Jurkat, Clone E6-1 (cell line): ENCODE measurements around the gene IL9R. TPM values are rescaled to one million over a fixed set of nuclear protein-coding genes. Genes with fewer than 3 reads are reported as not detected.
"Not testable (repeated sequence)": the region's sequence is repeated elsewhere in the genome, so short reads cannot be mapped to it uniquely, and the experiment has no call there.

Experiments
- DNase-seq: peaks from one replicate; pipeline ENCODE4 v3.0.0-alpha.2; 2011; ENCODE audit warnings: low read depth, low spot score
- H3K4me3 ChIP-seq: 2 replicates; pipeline ENCODE4 v1.5.1; 2011; ENCODE audit warnings: mild to moderate bottlenecking, low read length, control low read depth, moderate library complexity
- polyA plus RNA-seq: library from polyadenylated mRNA; unstranded; fragments of >200 nt; gene quantifications from one replicate; pipeline ENCODE4 v1.2.1, GENCODE V29; 2012; ENCODE audit warnings: missing spikeins; ENCODE audit not compliant: insufficient read length, insufficient read depth

IL9R gene, protein sequence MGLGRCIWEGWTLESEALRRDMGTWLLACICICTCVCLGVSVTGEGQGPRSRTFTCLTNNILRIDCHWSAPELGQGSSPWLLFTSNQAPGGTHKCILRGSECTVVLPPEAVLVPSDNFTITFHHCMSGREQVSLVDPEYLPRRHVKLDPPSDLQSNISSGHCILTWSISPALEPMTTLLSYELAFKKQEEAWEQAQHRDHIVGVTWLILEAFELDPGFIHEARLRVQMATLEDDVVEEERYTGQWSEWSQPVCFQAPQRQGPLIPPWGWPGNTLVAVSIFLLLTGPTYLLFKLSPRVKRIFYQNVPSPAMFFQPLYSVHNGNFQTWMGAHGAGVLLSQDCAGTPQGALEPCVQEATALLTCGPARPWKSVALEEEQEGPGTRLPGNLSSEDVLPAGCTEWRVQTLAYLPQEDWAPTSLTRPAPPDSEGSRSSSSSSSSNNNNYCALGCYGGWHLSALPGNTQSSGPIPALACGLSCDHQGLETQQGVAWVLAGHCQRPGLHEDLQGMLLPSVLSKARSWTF
- polyA plus RNA-seq, result 38.6 TPM

DNA sequence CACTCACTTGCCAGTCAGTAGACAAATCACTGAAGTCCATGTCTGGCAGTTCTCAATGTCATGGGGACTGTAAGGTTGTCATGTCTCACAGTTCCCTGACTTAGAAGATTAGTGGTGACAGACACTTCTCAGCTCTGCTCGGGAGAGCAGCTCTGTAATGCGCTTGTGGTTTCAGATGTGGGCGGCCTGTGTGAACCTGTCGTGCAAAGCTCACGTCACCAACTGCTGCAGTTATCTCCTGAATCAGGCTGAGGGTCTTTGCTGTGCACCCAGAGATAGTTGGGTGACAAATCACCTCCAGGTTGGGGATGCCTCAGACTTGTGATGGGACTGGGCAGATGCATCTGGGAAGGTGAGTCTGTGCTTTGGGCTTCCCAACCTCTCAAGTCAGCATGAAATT lies at the start of gene IL9R:
IL9R (plus strand) TSS at position 261 of the 400 bp plus-strand sequence; CDS start at position 325, 64 bp downstream.
- DNase-seq, result peak; percentile 95
- H3K4me3 ChIP-seq, result peak within 1 kb of the TSS; percentile 57

DNA sequence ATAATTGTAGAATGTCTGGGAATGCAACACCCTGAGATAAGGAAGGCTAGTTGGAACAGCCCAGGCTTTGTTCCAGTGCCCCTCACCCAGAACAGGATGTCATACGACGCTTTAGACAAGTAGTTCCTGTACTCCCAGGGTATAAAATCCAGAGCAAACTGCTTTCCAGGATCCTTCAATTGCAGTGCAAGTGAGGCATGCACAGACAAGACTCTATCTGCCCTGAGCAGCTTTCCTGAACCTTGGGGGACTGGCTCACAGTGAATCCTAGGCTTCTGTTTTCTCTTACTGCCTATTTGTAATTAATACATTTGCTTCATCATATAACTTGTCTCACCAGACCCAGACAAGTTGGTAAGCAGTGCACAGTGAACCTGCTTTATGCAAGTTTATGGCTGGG lies 48.4 kb upstream of the IL9R start:
- DNase-seq, result no peak
- no peak overlapping the region for H3K4me3 ChIP-seq

DNA sequence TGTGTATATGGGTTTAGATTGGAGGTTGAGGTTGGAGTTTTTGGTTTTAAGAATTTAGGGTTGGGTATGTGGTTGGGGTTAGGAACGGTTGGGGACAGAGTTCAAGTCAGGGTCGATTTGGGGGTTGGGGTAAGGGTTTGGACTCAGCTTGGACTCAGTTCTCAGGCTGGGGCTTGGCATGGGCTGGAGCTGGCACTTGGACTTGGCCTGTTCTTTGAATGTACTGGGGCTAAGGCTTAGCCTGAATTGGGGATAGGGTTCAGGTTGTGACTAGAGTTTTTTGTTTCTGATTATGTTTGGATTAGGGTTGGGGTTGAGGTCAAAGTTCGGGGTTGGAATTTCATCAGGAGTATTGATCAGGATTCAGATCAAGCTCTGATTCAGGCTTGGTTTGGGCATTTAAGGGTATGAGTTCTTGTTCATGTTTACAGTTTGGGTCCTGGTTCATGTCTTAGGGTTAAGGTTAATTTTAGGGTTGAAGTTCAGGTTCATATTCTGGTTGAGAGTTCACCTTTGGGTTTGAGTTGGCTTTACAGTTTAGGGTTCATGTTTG lies 46.2 kb upstream of the IL9R start:
- no peak overlapping the region for H3K4me3 ChIP-seq
- DNase-seq, result no peak

DNA sequence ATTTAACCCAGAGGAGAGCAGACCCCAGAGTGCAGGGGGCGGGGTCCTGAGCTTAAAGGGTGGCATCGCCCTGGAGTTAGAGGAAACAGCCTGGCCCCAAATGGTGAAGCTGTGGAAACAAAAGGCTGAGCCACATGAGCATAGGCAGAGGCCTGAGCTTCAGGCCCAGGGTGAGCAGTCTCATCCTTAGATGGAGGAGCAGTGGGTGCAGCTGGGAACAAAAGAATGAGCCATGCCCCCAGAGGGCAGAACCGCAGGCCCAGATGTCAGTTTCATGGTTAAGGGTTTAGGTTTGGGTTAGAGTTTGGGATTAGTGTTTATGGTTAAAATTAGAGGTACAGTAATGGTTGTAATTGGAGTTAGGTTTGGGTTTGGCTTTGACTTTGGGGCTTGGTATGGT lies 44.4 kb upstream of the IL9R start:
- DNase-seq, result no peak
- no peak overlapping the region for H3K4me3 ChIP-seq

DNA sequence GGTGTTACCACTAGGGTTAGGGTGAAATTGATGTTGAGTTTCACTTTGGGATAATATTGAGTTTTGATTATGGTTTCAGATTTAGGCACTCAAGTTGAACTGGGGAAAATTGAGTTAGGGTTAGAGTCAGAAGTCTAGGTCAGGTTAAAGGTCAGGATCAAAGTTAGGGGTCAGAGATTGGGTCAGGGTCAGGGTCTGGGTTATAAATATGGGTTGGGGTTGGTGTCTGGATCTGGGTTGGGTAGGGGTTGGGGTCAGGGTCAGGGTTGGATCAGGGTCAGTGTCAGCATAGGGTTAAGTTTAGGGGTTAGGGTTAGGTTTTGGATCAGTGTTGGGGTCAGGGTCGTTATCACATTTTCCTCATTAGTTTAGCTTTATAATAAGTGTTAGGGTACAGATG lies 42.7 kb upstream of the IL9R start:
- H3K4me3 ChIP-seq, result no peak overlapping the region
- DNase-seq, result no peak

DNA sequence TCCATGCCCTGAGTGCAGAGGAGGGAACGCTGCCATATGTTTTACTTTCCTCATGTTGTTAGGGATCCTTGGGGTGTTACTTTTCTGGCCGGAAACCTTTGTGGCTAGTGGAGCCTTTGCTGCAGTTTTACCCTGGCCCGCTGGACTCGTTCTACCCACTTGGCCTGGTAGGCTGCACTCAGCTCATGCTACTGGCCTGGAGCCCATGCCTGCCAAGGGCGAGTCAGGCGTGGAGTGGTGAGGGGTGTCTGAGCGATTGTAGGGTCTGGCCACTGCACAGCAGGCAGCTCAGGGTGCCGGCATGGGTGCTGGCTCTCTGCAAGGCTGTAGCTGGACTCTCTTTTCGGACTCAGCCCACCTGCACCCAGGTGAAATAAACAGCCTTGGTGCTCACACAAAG lies 41.4 kb upstream of the IL9R start:
- no peak for DNase-seq
- no peak overlapping the region for H3K4me3 ChIP-seq

DNA sequence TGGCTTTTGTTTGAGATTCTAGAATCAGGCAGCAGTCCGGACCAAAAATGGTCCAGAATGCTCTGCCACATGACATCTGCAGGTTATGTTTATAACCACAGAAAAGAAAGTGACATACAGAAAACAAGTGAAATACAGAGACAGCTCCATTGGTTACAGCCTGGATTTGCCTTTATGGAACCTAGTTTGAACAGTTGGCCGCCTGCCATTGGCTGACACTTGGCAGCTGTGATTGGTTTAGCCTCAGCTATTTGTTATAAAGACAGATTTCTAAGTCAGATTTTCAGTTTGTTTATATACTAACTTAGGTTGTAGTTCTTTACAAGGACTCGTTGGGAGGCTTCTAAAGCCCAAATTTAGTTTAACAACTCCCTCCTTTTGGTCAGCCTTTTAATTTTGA lies 40.8 kb upstream of the IL9R start:
- no peak for DNase-seq
- no peak overlapping the region for H3K4me3 ChIP-seq

DNA sequence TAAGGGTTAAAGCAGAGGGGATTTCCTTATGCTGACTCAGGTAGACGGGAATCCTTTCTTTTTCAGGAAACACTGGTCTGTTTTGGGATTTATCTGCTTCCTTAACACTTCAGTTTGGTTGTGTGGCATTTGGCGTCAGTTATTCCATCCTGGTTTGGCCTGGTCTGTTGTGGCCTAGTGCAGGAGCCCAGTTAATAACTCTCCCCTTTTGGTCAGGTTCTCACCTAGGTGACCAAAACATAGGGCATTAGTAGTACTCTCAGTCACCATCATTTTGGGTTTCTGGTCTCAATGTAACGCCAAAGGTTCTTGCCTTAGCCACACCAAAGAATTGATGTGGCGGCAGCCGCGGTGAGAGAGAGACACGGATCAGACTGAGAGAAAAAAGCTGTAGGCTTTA lies 39.7 kb upstream of the IL9R start:
- no peak overlapping the region for H3K4me3 ChIP-seq
- no peak for DNase-seq

DNA sequence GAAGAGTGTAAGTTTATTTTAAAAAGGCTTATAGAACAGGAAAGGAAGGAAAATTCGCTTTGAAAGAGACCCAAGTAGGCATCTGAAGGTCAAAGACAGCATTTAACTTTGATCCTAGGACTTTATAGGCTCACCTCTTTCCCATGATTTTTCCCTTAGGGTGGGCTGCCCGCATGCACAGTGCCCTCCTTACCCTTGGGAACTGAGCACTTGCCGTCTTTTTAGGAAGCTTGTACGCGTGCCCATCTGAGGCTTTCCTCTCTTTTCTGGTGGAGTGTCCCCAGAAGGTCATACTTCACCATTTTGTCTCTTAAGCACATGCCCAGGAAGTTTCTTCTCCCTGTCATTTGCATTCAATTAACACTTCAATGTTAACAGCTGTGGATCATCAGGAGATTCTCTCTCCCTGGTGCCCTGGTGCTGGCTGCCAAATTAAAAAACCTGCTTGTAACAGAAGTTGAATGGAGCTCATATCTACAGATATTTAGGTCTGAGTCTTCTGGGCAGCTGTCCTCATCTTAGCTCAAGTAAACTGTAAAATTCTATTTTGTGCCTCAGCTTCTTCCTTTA lies 38.4 kb upstream of the IL9R start:
- DNase-seq, result no peak
- H3K4me3 ChIP-seq, result no peak overlapping the region

DNA sequence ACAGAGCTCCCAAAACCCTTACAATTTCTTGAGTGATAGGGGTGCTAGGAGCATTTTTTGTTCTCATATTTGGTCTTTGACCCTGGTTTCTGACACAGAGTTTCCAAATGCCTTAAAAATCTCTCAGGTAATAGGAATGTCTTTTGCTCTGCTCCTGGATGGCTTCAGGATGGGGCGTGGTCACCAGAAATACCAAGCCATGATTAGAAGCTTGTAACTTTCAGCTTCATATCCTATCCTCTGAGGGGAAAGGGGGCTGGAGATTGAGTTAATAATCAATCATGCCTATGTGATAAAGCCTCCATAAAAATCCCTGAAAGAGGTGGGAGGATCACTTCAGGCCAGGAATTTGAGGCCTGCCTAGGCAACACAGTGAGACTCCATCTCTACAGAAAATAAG lies 34.6 kb upstream of the IL9R start:
- DNase-seq, result no peak

DNA sequence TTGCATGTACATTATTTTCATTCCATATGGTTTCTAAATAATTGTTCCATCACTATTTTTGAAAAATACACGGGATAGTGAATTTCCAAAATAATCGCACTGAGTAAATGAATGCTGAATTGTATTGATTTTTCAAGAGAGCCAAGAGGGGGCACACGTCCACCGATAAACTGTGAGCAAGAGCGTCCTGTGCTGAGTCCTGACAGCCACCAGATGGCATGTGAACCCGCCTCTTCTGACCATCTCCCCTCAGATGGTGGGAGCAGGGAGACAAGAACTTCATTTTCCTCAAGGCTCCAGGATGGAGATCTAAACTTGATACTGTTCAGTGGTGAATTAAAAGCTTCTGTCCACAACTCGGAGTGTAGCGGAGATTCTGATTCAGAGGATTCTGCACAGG lies 30.6 kb upstream of the IL9R start:
- DNase-seq, result peak; percentile 83
- H3K4me3 ChIP-seq, result no peak overlapping the region

More for the DNA sequence above, 34.6 kb upstream of the IL9R start:
- H3K4me3 ChIP-seq, result no peak overlapping the region

DNA sequence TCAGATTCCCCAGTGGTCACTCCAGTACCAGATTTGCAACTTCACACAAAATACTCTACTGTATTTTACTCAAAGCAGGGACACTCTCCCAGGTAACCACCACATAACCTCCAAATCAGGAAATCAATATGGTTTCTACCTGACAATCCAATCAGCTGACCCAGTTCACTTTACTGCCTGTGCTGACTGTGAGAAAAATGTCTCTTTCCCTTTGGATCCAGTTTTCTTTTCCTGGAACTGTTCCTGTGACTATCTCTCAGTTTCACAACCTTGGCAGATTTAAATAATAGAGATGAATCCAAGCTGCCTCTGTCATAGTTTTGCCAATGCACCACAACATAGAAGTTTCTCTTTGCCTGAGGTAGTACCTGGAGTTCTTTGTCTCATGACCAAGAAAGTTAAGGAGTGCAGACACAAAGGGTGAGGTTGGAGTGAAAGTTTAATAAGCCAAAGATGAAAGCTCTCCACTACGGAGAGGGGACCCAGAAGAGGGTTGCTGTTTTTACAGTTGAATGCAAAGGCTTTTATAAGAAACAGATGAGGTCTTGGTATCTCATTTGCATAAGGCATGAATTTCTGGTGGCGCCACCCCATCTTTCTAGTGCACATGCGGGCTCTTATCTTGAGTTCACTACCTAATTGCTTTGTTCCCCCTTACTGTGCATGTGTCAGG lies 29.7 kb upstream of the IL9R start:
- H3K4me3 ChIP-seq, result no peak overlapping the region
- peak; percentile 40 for DNase-seq

DNA sequence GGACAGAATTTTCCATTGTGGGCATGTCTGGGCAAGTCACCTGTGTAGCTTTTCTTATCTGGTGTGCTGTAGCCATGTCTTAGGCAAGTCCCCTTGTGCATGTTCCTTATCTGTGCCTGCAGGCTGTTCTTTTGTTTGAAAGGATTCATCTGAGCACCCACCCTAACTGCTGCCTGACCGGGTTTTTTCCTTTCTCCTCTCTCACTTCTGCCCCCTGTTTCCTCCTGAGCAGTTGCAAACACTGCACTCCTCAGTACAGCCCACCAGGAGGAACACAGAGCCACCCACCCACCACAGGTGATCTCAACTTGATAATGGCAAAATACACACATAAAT lies 29.2 kb upstream of the IL9R start:
- peak; percentile 35 for DNase-seq
- H3K4me3 ChIP-seq, result no peak overlapping the region

DNA sequence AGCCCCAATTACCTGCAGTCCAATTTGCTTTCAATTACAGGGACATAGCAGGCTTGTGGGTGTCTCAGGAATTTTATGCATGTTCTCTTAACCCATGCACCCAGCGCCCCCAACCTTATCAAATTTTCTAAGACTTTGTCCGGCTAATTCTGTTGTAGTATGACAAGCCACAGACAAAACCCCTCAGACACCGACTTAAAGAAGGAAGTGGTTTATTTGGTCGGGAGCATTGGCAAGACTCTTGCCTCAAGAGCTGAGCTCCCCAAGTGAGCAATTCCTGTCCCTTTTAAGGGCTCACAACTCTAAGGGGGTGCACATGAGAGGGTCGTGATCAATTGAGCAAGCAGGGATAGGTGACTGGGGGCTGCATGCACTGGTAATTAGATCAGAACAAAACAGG lies 28.7 kb upstream of the IL9R start:
- DNase-seq, result peak; percentile 38
- H3K4me3 ChIP-seq, result no peak overlapping the region

DNA sequence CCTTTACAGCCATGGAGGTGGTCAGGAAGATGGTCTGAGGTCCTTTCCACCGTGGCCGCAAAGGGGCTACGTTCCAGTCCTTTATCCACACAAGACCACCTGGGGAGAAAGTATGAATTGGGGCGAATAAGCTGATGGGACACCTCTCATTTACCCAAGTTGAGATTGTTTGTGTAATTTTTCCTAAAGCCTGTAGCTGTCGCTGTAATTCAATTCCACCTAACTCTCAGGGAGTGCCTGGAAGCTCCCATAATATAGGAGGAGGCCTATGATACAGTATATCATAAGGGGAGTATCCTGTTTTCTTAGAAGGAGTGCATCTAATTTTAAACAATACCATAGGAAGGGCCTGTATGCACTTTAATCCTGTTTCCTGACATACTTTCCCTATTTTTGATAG lies 25.8 kb upstream of the IL9R start:
- not testable (repeated sequence) for H3K4me3 ChIP-seq, DNase-seq

DNA sequence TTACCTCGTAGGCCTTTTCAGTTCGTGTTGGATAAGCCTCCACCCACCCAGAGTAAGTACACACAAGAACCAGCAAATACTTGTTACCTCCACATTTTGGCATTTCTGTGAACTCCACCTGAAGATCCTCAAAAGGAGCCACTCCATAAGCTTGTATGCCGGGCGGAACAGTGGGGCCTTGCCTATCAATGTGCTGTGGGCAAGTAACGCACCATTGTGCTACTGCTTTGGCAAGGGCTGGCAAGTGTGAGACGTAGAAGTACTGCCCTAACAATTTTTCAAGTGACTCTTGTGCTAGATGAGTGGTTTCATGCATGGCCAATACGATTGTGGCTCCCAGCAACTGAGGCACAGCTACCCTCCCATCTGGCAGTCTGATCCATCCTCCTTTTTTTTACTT lies 25.3 kb upstream of the IL9R start:
- not testable (repeated sequence) for H3K4me3 ChIP-seq, DNase-seq

DNA sequence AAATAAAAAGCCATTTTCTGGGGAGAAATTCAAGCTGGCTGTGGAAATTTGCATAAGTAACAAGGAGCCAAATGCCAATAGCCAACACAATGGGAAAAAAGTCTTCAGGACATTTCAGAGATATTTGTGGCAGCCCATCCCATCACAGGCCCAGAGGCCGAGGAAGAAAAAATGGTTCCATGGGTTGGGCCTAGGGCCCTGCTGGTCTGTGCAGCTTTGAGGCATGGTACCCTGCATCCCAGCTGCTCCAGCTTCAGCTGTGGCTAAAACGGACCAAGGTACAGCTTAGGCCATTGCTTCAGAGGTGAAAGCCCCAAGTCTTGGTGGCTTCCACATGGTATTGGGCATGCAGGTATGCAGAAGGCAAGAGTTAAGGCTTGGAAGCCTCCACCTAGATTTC lies 14.2 kb upstream of the IL9R start:
- H3K4me3 ChIP-seq, result no peak overlapping the region
- no peak for DNase-seq

DNA sequence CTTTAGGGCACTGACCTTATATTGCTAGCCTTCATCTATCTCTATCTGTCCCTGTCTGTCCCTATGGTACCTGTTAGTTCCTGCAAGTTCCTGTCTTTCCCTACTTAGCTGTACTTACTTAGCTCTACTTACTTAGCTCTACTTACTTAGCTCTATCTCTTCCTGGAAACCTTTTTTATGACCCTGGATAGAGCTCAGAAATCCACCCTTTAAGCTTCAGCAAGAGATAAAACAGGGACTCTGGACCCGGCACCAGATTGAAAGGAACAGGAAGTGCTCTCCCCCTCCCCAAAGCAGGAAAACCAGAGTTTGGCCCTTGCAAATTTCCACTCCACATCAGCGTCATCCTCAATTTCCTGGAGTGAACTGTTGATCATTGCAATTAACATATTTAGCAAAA lies 12.3 kb upstream of the IL9R start:
- no peak overlapping the region for H3K4me3 ChIP-seq
- no peak for DNase-seq

DNA sequence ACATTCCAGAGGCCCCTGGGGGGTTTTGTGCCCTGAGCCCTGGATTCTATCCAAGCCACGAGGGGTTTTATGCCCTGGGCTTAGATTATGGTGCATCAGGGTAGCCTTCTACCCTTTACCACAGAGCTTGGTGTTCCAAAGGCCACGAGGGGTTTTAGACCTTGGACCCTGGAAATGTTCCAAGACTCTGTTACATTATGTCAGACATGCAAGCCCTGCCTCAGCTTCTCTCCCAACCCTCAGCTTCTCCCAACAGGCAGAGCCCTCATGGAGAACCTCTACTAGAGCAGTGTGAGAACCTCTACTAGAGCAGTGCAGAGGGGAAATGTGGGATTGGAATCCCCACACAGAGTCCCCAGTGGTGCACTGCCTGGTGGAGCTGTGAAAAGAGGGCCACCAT lies 10.5 kb upstream of the IL9R start:
- H3K4me3 ChIP-seq, DNase-seq: not testable (repeated sequence)

DNA sequence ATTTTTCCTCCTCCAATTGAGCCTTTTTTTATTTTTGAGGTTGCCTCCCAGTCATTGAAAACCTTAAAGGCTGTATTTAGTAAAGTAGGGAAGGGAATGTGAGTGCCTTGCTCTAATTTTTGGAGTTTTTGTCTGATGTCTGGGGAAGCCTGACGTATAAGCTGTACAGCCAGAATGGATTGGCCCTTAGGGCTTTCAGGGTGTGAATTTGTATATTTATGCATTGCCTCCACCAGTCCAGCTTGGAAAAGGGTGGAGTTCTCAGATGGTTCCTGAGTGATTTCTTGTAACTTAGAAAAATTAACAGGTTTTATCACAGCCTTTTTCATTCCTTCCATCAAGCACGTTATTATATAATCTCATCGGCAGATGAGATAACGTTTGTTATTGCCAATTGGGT lies 8.6 kb upstream of the IL9R start:
- no peak for DNase-seq
- H3K4me3 ChIP-seq, result no peak overlapping the region
